AG09309 (cell line): ENCODE data around the gene CCDC30.

ENCODE experiments used
- DNase-seq: peaks from one replicate; pipeline ENCODE4 v3.0.0-alpha.2; 2010; ENCODE audit warnings: low read depth
- H3K4me3 ChIP-seq: 2 replicates; pipeline ENCODE4 v1.5.1; 2011; ENCODE audit warnings: mild to moderate bottlenecking, low read depth, low read length, moderate library complexity; ENCODE audit not compliant: control insufficient read depth
- CTCF ChIP-seq: IDR thresholded peaks from 2 replicates; pipeline ENCODE4 v1.5.1; 2011; ENCODE audit warnings: mild to moderate bottlenecking, low read depth, low read length, inconsistent platforms; ENCODE audit not compliant: insufficient read depth, control insufficient read depth; ENCODE audit errors: missing control alignments

Gene CCDC30

DNA sequence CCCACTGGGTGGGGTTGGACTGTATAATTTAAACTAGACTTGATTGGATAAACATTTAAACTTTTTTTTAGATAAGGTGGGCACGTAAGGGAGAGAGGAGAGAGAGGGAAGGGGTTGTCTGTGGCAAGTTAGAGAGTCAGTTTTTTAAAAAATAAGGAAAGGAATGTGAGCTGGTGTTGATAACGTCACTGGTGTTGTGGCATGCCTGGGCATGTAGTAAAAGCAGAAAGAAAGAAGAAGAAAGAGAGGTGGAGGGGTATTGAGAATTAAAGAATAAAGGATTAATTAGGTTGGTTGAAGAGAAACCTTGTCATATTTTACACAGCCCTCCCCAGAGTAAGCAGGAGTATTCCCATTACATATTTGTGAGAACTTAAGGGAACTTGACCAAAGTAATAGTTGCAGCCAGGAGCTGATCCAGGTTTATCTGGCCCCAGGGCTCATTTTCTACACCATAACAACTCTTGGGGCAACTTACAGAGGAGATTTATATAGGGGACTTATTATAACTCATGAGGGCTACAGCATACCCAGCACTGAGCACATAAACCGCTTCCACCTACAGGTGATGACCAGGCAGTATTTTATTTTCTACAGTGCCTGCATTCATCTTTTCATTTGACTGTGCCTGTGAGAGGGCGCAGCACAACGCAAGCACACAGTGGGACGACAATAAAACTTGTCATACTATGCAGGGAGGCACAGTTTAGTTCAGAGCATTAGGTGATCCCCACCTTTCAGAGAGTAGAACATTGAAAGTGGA, 70.2 kb downstream of the CCDC30 start:
- TF ChIP-seq CTCF, result no peak
- no peak for DNase-seq
- H3K4me3 ChIP-seq, result no peak overlapping the region

DNA sequence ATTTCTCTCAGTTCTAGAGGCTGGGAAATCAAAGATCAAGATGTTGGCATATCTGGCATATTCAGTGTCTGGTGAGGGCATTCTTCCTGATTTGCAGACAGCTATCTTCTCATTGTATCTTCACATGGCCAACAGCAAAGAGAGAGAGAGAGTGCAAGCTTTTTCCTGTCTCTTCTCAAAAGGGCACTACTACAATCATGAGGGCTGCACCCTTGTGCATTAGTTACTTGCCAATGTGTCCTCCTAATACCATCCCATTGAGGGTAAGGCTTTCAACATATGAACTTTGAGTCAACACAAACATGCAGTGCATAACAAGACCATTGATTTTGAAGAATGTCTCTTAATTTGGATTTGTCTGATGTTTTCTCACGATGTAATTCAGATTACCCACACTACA, 78.0 kb downstream of the CCDC30 start:
- TF ChIP-seq CTCF, result no peak
- no peak for DNase-seq
- no peak overlapping the region for H3K4me3 ChIP-seq

DNA sequence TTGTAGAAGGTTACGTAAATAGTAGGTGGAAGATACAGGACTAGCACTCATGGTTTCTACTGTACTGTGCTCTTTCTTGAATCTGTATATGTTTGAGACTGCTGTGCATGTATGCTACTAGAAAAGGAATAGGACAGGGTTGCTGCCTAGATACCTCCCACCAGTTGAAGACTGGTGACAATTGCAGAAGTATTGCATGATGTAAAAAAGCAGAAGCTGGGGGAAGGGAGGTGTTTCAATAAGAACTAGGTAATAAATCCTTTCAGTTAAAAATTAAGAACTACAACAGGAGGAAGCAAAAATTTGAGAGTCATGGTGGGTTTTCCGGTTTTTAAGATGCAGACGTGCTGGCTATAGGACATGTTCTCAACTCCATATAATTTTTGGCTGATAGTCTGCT, 88.1 kb downstream of the CCDC30 start:
- TF ChIP-seq CTCF, result no peak
- no peak for DNase-seq
- no peak overlapping the region for H3K4me3 ChIP-seq

DNA sequence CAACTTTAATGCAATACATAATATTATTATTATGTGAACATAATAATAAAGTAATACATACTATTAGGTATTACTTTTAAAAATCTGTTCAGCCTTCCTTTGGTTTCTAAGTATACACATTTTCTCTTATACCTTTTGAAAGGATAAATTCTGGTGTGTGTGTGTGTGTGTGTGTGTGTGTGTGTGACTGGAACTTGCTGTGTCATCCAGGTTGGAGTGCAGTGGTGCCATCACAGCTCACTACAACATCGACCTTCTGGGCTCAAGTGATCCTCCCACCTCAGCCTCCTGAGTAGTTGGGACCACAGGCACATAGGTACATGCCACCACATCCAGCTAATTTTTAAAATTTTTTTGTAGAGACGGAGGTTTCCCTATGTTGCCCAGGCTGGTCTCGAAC, 88.5 kb downstream of the CCDC30 start:
- DNase-seq, result no peak
- no peak for TF ChIP-seq CTCF
- no peak overlapping the region for H3K4me3 ChIP-seq

- no peak for DNase-seq
- TF ChIP-seq CTCF, result no peak
- no peak overlapping the region for H3K4me3 ChIP-seq
Observed at GRCh38 chr1:42552636-42553035, 89.5 kb downstream of the CCDC30 start.

GRCh38 chr1:42557230-42557851, 94.3 kb downstream of the CCDC30 start:
- H3K4me3 ChIP-seq, result no peak overlapping the region
- DNase-seq, result no peak
- no peak for TF ChIP-seq CTCF

DNA sequence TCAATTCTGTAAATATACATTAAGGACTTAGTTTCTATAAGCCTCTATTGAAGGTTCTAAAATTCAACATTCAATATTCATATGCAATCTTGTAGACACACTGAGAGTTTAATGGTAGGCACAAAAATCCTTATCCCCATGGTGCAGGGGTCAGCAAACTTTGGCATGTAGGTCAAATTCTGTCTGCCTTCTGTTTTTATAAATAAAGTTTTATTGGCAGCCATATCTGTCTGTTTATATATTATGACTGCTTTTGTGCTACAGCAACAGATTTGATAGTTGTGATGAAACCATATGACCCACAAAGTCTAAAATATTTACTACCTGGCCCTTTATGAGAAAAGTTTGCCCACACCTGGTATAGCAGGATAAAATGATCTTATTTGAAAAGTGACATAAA, 104.0 kb downstream of the CCDC30 start:
- no peak for TF ChIP-seq CTCF
- no peak overlapping the region for H3K4me3 ChIP-seq
- no peak for DNase-seq
